B cell (primary cell): ENCODE measurements around the gene HCFC1. TPM values are rescaled to one million over a fixed set of nuclear protein-coding genes. Genes with fewer than 3 reads are reported as not detected.

Experiments used
- ATAC-seq: fragments of 200-7000 bp; cut with Tn5 transposase; one replicate; pipeline ENCODE4 v1.10.0; 2021; ENCODE audit warnings: low read depth, mild to moderate bottlenecking, moderate number of reproducible peaks, moderate library complexity
- CTCF ChIA-PET: fragments of 350-600 bp; sonication (Branson Sonifier 250); formaldehyde crosslinking; loops from one replicate; lab custom pipeline; 2021; ENCODE audit warnings: antibody characterized with exemption, inconsistent platforms; lab: Charles Lee
- POLR2A ChIA-PET: fragments of 350-600 bp; sonication (Branson Sonifier 250); formaldehyde crosslinking; loops from one replicate; lab custom pipeline; 2021; ENCODE audit warnings: antibody characterized with exemption; lab: Charles Lee
- DNase-seq: peaks from one replicate; pipeline ENCODE4 v3.0.0; 2013
- H2AFZ ChIP-seq: 2 replicates; pipeline ENCODE4 v1.6.1; 2012; ENCODE audit warnings: mild to moderate bottlenecking, low read depth, low read length; ENCODE audit not compliant: insufficient read depth, poor library complexity, severe bottlenecking
- H3K27ac ChIP-seq, 2 donors: 1 replicate in 1 of 2; 2 replicates in 1 of 2; pipeline ENCODE4 v1.5.1; 2012 to 2013; ENCODE audit warnings: low read length in 2 of 2, mild to moderate bottlenecking in 2 of 2, moderate library complexity in 1 of 2
- H3K27me3 ChIP-seq, 4 experiments: fragments of 200-600 bp in 1 of 4; sonication (generic) in 1 of 4; replicated peaks in 1 of 4; 1 replicate in 2 of 4; 2 replicates in 2 of 4; pipeline versions ENCODE4 v1.6.1 to v1.7.0; 2013 to 2016; ENCODE audit warnings: low read length in 3 of 4, mild to moderate bottlenecking in 2 of 4, mixed read lengths in 1 of 4, moderate library complexity in 1 of 4; ENCODE audit not compliant: insufficient read depth in 4 of 4, control insufficient read depth in 3 of 4; ENCODE audit errors: control extremely low read depth in 1 of 4
- H3K36me3 ChIP-seq, 2 experiments: replicated peaks in 1 of 2; 1 replicate in 1 of 2; 2 replicates in 1 of 2; pipeline versions ENCODE4 v1.6.1 to v1.7.1; 2013; ENCODE audit warnings: low read length in 1 of 2; ENCODE audit not compliant: insufficient read depth in 2 of 2, control insufficient read depth in 1 of 2; ENCODE audit errors: control extremely low read depth in 1 of 2, extremely low read depth in 1 of 2
- H3K4me1 ChIP-seq, 2 donors: fragments of 200-600 bp in 1 of 2; sonication (generic) in 1 of 2; 1 replicate in 1 of 2; 2 replicates in 1 of 2; pipeline versions ENCODE4 v1.5.1 to v1.6.1; 2013 to 2017; ENCODE audit warnings: low read length in 2 of 2; ENCODE audit not compliant: control insufficient read depth in 2 of 2, insufficient read depth in 2 of 2
- H3K4me2 ChIP-seq: replicated peaks from 2 replicates; pipeline ENCODE3; 2012; ENCODE audit warnings: mild to moderate bottlenecking, low read depth, low read length; ENCODE audit not compliant: poor library complexity, severe bottlenecking
- H3K4me3 ChIP-seq, 5 experiments: fragments of 200-600 bp in 1 of 5; sonication (generic) in 1 of 5; 1 replicate in 3 of 5; 2 replicates in 2 of 5; pipeline versions ENCODE4 v1.5.1 to v1.7.0; 2011 to 2016; ENCODE audit warnings: low read length in 4 of 5, mild to moderate bottlenecking in 4 of 5, low read depth in 2 of 5, control low read depth in 1 of 5, moderate library complexity in 1 of 5; ENCODE audit not compliant: insufficient read depth in 1 of 5; ENCODE audit errors: control extremely low read depth in 1 of 5, extremely low read depth in 1 of 5
- H3K79me2 ChIP-seq: fragments of 200-600 bp; sonication (generic); one replicate; pipeline ENCODE4 v1.6.0; 2016; ENCODE audit warnings: low read length; ENCODE audit not compliant: control insufficient read depth, insufficient read depth
- H3K9ac ChIP-seq: fragments of 200-600 bp; sonication (generic); 2 replicates; pipeline ENCODE4 v1.6.1; 2017; ENCODE audit warnings: mild to moderate bottlenecking, low read length, moderate library complexity
- H3K9me3 ChIP-seq, 3 donors: one replicate each; pipeline versions ENCODE4 v1.6.1 to v1.7.1; 2013; ENCODE audit warnings: low read length in 2 of 3; ENCODE audit not compliant: control insufficient read depth in 2 of 3, insufficient read depth in 1 of 3; ENCODE audit errors: control extremely low read depth in 1 of 3
- H4K20me1 ChIP-seq: 2 replicates; pipeline ENCODE4 v1.6.0; 2012; ENCODE audit warnings: mild to moderate bottlenecking, low read length; ENCODE audit not compliant: insufficient read depth, control insufficient read depth, poor library complexity, severe bottlenecking
- H3K27ac Mint-ChIP-seq: one replicate; pipeline ENCODE4 v1.8.0; 2021; ENCODE audit warnings: mixed read lengths
- H3K27me3 Mint-ChIP-seq: one replicate; pipeline ENCODE4 v1.8.0; 2021; ENCODE audit warnings: mixed read lengths
- H3K4me1 Mint-ChIP-seq: one replicate; pipeline ENCODE4 v1.8.0; 2021; ENCODE audit warnings: mixed read lengths
- H3K4me3 Mint-ChIP-seq: one replicate; pipeline ENCODE4 v1.8.0; 2021; ENCODE audit warnings: mixed read lengths
- H3K9me3 Mint-ChIP-seq: one replicate; pipeline ENCODE4 v1.8.0; 2022; ENCODE audit warnings: mixed read lengths; ENCODE audit not compliant: insufficient read depth
- EZH2 ChIP-seq: IDR thresholded peaks from 2 replicates; pipeline ENCODE4 v1.6.1; 2012; ENCODE audit warnings: borderline replicate concordance, low read depth, mild to moderate bottlenecking, moderate library complexity, low read length; ENCODE audit not compliant: insufficient read depth, poor library complexity, severe bottlenecking
- WGBS: methylation state at CpG from one replicate; pipeline ENCODE4 v1.1.5; 2013; ENCODE audit warnings: missing lambda C conversion rate; ENCODE audit not compliant: insufficient coverage; 5-methylcytosine and 5-hydroxymethylcytosine counted together
- intact Hi-C: fragments of 100-400 bp; cut with micrococcal nuclease; formaldehyde crosslinking; loops from one replicate; pipeline ENCODE4 v1.10.0; 2022
- polyA plus RNA-seq: library from polyadenylated mRNA; depleted of rRNA; stranded (reverse); fragments of >200 nt; gene quantifications from 2 replicates; pipeline ENCODE4 v1.2.3, GENCODE V29; 2012
- total RNA-seq, 2 donors: library from RNA; stranded (reverse); fragments of 120-200 nt in 1 of 2; gene quantifications; 1 replicate in 1 of 2; 2 replicates in 1 of 2; pipeline versions ENCODE4 v1.2.3 to v1.2.4, GENCODE V29; 2013 to 2022
- TF ChIP-seq, protein P1 (sequence below): fragments of 200-600 bp; IDR thresholded peaks from one replicate; pipeline ENCODE4 v1.8.0; 2022; ENCODE audit warnings: antibody characterized with exemption, mild to moderate bottlenecking

HCFC1 gene
- total and polyA plus RNA-seq, 2 donors (not counting 1 experiment from before 2014, with no cell fraction given) = 32.1 to 57.7 TPM

DNA sequence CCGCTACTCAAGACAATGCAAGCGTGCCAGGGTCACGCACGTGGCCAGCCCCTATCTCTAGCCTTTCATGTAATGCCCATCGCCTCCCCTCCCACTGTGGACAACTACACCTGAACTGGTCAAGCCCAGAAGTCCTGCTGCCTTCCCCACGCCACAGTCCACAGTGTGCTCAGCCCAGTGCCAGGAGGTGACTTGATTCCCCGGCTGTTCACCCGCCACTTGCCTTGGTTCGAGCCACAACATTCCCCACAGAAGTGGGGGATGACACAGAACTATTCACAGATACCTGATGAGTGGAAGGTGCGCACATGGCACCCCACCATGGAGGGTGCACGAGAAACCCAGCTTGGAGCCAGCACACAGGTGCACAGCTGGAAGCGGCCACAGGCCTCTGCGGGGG, 52.3 kb downstream of the HCFC1 start:
- H3K27ac ChIP-seq = no peak overlapping the region
- H3K36me3 ChIP-seq = peaks cover 0 to 36% of the 10 kb centered on the region in 2 experiments
- Mint-ChIP-seq H3K4me1 (peaks cover 20% of the 10 kb centered on the region), H3K4me3 (no peak overlapping the region), H3K9me3 (no peaks in the 10 kb centered on the region), H3K27ac (no peak overlapping the region), H3K27me3 (no peaks in the 10 kb centered on the region)
- no peaks in the 10 kb centered on the region for H3K9me3 ChIP-seq
- H3K79me2 ChIP-seq = peaks cover 44% of the 10 kb centered on the region
- no peak overlapping the region for H3K4me2 ChIP-seq
- no peak overlapping the region for H2AFZ ChIP-seq
- H3K9ac ChIP-seq = no peak overlapping the region
- intact Hi-C loops = no loop called here
- no peak overlapping the region for H3K4me3 ChIP-seq
- H3K27me3 ChIP-seq = no peaks in the 10 kb centered on the region
- 94% methylated on average over 3 of the region's 13 CpGs for WGBS
- peaks cover 52% of the 10 kb centered on the region for H4K20me1 ChIP-seq
- DNase-seq (no peak), ATAC-seq (no peak)
- peaks cover 13 to 27% of the 10 kb centered on the region in 2 donors for H3K4me1 ChIP-seq
- ChIA-PET CTCF (interaction anchor here (13.1 kb wide), 1 partner anchor 27 kb away, joined by 325 read pairs; the partner anchor contains the start of gene RENBP), POLR2A (interaction anchor here (0.7 kb wide), 1 partner anchor 26 kb away, joined by 3 read pairs; no protein-coding TSS in a partner anchor)
- no peak for TF ChIP-seq EZH2
- TF ChIP-seq, protein P1, sequence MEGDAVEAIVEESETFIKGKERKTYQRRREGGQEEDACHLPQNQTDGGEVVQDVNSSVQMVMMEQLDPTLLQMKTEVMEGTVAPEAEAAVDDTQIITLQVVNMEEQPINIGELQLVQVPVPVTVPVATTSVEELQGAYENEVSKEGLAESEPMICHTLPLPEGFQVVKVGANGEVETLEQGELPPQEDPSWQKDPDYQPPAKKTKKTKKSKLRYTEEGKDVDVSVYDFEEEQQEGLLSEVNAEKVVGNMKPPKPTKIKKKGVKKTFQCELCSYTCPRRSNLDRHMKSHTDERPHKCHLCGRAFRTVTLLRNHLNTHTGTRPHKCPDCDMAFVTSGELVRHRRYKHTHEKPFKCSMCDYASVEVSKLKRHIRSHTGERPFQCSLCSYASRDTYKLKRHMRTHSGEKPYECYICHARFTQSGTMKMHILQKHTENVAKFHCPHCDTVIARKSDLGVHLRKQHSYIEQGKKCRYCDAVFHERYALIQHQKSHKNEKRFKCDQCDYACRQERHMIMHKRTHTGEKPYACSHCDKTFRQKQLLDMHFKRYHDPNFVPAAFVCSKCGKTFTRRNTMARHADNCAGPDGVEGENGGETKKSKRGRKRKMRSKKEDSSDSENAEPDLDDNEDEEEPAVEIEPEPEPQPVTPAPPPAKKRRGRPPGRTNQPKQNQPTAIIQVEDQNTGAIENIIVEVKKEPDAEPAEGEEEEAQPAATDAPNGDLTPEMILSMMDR = no peak

GRCh38 chrX:153917869-153918268, 53.7 kb downstream of the HCFC1 start:
- H3K27ac Mint-ChIP-seq = no peak overlapping the region
- Histone ChIP-seq H3K79me2 (peaks cover 30% of the 10 kb centered on the region), H2AFZ (no peak overlapping the region), H4K20me1 (peaks cover 59% of the 10 kb centered on the region), H3K4me3 (no peak overlapping the region), H3K9me3 (no peaks in the 10 kb centered on the region), H3K4me1 (peaks cover 0 to 13% of the 10 kb centered on the region in 2 donors), H3K9ac (no peak overlapping the region), H3K4me2 (no peak overlapping the region), H3K27ac (no peak overlapping the region), H3K36me3 (peaks cover 0 to 46% of the 10 kb centered on the region in 2 experiments), H3K27me3 (no peaks in the 10 kb centered on the region)
- DNase-seq (no peak), ATAC-seq (no peak)
- H3K27me3 Mint-ChIP-seq = no peaks in the 10 kb centered on the region
- ChIA-PET CTCF (interaction anchor here (1.2 kb wide), 1 partner anchor 31 kb away, joined by 3 read pairs; no protein-coding TSS in a partner anchor), POLR2A (interaction anchor here (1.6 kb wide), 1 partner anchor 9 kb away, joined by 3 read pairs; the partner anchor contains the start of gene ARHGAP4)
- no CpG with 5 or more reads among the region's 6 CpGs for WGBS
- H3K4me1 Mint-ChIP-seq = peaks cover 8% of the 10 kb centered on the region
- no peaks in the 10 kb centered on the region for H3K9me3 Mint-ChIP-seq
- H3K4me3 Mint-ChIP-seq = no peak overlapping the region
- TF ChIP-seq EZH2 = no peak
- TF ChIP-seq, protein P1 = no peak
- intact Hi-C loops = no loop called here
